K562 (cell line): ENCODE data around the gene CMTM8.

ENCODE experiments used
- CBX8 ChIP-seq: fragments of 200-600 bp; sonication (generic); IDR thresholded peaks from 2 replicates; pipeline ENCODE4 v1.6.1; 2012; ENCODE audit warnings: borderline replicate concordance, mixed run types, low read depth, mild to moderate bottlenecking, moderate library complexity, mixed read lengths, low read length, control low read depth, inconsistent platforms; ENCODE audit not compliant: poor library complexity, severe bottlenecking; ENCODE audit errors: extremely low read depth
- ETS2 ChIP-seq: IDR thresholded peaks from 2 replicates; pipeline ENCODE4 v1.6.1; 2016; ENCODE audit warnings: borderline replicate concordance, missing genetic modification characterization, mild to moderate bottlenecking, moderate library complexity, missing compliant biosample characterization; ENCODE audit not compliant: poor library complexity, severe bottlenecking
- HDAC8 ChIP-seq: fragments of 450-650 bp; IDR thresholded peaks from 2 replicates; pipeline ENCODE4 v1.6.1; 2016; ENCODE audit warnings: mild to moderate bottlenecking, missing genetic modification characterization, moderate library complexity, missing compliant biosample characterization
- HMGN3 ChIP-seq: IDR thresholded peaks from 2 replicates; pipeline ENCODE4 v1.6.1; 2011; ENCODE audit warnings: borderline replicate concordance, low read depth, mild to moderate bottlenecking, mixed read lengths, low read length; ENCODE audit not compliant: insufficient read length; ENCODE audit errors: extremely low read depth
- RBFOX2 ChIP-seq: fragments of 200-400 bp; formaldehyde crosslinking; IDR thresholded peaks from 2 replicates; pipeline ENCODE4 v1.6.1; 2017; ENCODE audit warnings: low read depth, mild to moderate bottlenecking, low read length, moderate library complexity
- SIRT6 ChIP-seq: IDR thresholded peaks from one replicate; pipeline ENCODE4 v1.6.1; 2012; ENCODE audit warnings: low read depth, mild to moderate bottlenecking, control low read depth, inconsistent platforms, low read length, moderate library complexity

GRCh38 chr3:32405155-32405554, 166.7 kb downstream of the CMTM8 start:
- TF ChIP-seq HDAC8 (tag), result no peak
- TF ChIP-seq RBFOX2, result no peak
- no peak for TF ChIP-seq SIRT6
- TF ChIP-seq ETS2 (tag), result no peak
- no peak for TF ChIP-seq HMGN3
- no peak for TF ChIP-seq CBX8
